ENCODE measurements around the gene CRTC3. TPM values are rescaled to one million over a fixed set of nuclear protein-coding genes. Genes with fewer than 3 reads are reported as not detected.

Gene CRTC3
- total RNA-seq, 1 donor from 2014 or later = 21.4 TPM

DNA sequence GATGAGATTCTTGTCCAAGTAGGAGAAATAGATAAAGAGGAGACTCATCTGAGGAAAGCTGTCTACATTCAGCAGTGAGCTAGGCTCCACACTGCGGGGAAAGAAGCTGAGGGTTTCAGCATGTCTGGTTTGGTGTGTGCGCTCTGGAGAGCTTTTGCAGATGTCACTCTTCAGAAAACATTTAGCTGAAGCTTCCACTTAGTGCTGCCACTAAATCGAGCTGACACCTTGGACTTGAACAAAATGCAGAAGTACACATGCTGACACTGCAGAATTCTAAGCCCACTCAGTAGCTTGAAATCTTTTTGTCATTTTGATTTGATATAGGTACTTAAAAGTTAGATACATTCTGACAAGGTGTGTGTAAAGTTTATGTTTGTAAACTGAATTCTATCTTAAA lies 32.3 kb upstream of the CRTC3 start:
- H3K9me3 Mint-ChIP-seq (ENCODE audit: unreplicated experiment) = no peaks in the 10 kb centered on the region
- H3K36me3 Mint-ChIP-seq (ENCODE audit: low read depth, unreplicated experiment) = peaks cover 19% of the 10 kb centered on the region
- H3K27ac Mint-ChIP-seq (ENCODE audit: unreplicated experiment) = no peak overlapping the region
- TF ChIP-seq, protein P1, sequence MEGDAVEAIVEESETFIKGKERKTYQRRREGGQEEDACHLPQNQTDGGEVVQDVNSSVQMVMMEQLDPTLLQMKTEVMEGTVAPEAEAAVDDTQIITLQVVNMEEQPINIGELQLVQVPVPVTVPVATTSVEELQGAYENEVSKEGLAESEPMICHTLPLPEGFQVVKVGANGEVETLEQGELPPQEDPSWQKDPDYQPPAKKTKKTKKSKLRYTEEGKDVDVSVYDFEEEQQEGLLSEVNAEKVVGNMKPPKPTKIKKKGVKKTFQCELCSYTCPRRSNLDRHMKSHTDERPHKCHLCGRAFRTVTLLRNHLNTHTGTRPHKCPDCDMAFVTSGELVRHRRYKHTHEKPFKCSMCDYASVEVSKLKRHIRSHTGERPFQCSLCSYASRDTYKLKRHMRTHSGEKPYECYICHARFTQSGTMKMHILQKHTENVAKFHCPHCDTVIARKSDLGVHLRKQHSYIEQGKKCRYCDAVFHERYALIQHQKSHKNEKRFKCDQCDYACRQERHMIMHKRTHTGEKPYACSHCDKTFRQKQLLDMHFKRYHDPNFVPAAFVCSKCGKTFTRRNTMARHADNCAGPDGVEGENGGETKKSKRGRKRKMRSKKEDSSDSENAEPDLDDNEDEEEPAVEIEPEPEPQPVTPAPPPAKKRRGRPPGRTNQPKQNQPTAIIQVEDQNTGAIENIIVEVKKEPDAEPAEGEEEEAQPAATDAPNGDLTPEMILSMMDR (IDR thresholded peaks at IDR 0.05; ENCODE audit: insufficient read depth, low read depth, low read length) = no peak
- TF ChIP-seq EZH2 (IDR thresholded peaks at IDR 0.05; ENCODE audit: insufficient read depth, low read length) = no peak
- FAIRE-seq = no peak
- no peaks in the 10 kb centered on the region for H3K27me3 ChIP-seq (ENCODE audit: insufficient read depth, low read length)
- no peak overlapping the region for H3K4me3 Mint-ChIP-seq (ENCODE audit: unreplicated experiment)
- H2AFZ ChIP-seq (ENCODE audit: low read depth, low read length) = no peak overlapping the region
- no peaks in the 10 kb centered on the region for H3K9me3 ChIP-seq (ENCODE audit: insufficient read depth, low read depth, low read length)
- no peaks in the 10 kb centered on the region for H3K4me1 ChIP-seq (ENCODE audit: insufficient read depth, low read length)
- peaks cover 73% of the 10 kb centered on the region for H3K36me3 ChIP-seq (ENCODE audit: insufficient read depth, low read length)
- H3K79me2 ChIP-seq (ENCODE audit: insufficient read depth, low read length) = no peaks in the 10 kb centered on the region
- no peaks in the 10 kb centered on the region for H3K4me1 Mint-ChIP-seq (ENCODE audit: low read depth, unreplicated experiment)
- H3K27ac ChIP-seq (ENCODE audit: low read depth, low read length) = no peak overlapping the region
- no peak overlapping the region for H3K9ac ChIP-seq (ENCODE audit: low read length)
- no peak for DNase-seq (ENCODE audit: low read depth)
- H3K4me2 ChIP-seq (ENCODE audit: low read length) = no peak overlapping the region
- H3K4me3 ChIP-seq (ENCODE audit: insufficient read depth, low read depth, low read length) = no peak overlapping the region
- no peaks in the 10 kb centered on the region for H3K27me3 Mint-ChIP-seq (ENCODE audit: low read depth, unreplicated experiment)
- H4K20me1 ChIP-seq (ENCODE audit: insufficient read depth, low read length) = peaks cover 4% of the 10 kb centered on the region

DNA sequence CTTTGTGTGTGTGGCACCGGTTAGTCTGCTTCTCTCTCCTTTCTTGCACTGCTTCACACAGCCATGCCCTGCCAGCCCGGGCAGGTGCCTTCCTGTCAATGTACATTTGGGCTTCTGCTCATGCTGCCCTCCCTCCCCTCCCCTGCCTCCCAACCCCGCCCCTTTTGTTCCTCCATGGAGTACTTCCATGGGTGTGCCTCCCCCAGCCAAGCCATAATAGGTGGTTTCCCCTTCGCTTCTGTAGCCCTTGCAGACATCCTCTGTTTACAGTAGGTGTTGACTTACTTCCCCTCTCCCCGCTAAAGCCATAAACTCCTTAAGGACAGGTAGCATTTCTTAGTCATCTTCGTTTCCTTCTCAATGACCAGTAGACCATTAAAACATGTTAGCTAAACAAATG lies 31.8 kb upstream of the CRTC3 start:
- no peaks in the 10 kb centered on the region for H3K4me1 Mint-ChIP-seq (ENCODE audit: low read depth, unreplicated experiment)
- no peak overlapping the region for H3K4me3 Mint-ChIP-seq (ENCODE audit: unreplicated experiment)
- no peaks in the 10 kb centered on the region for H3K9me3 Mint-ChIP-seq (ENCODE audit: unreplicated experiment)
- no peak for TF ChIP-seq EZH2 (IDR thresholded peaks at IDR 0.05; ENCODE audit: insufficient read depth, low read length)
- TF ChIP-seq, protein P1 (IDR thresholded peaks at IDR 0.05; ENCODE audit: insufficient read depth, low read depth, low read length) = no peak
- no peak overlapping the region for H3K9ac ChIP-seq (ENCODE audit: low read length)
- H3K27me3 Mint-ChIP-seq (ENCODE audit: low read depth, unreplicated experiment) = no peaks in the 10 kb centered on the region
- H3K36me3 Mint-ChIP-seq (ENCODE audit: low read depth, unreplicated experiment) = peaks cover 16% of the 10 kb centered on the region
- no peak overlapping the region for H3K4me2 ChIP-seq (ENCODE audit: low read length)
- H4K20me1 ChIP-seq (ENCODE audit: insufficient read depth, low read length) = peaks cover 4% of the 10 kb centered on the region
- no peak overlapping the region for H3K4me3 ChIP-seq (ENCODE audit: insufficient read depth, low read depth, low read length)
- H3K79me2 ChIP-seq (ENCODE audit: insufficient read depth, low read length) = no peaks in the 10 kb centered on the region
- no peak overlapping the region for H3K27ac ChIP-seq (ENCODE audit: low read depth, low read length)
- H3K27me3 ChIP-seq (ENCODE audit: insufficient read depth, low read length) = no peaks in the 10 kb centered on the region
- H3K27ac Mint-ChIP-seq (ENCODE audit: unreplicated experiment) = no peak overlapping the region
- H3K4me1 ChIP-seq (ENCODE audit: insufficient read depth, low read length) = no peaks in the 10 kb centered on the region
- no peak for DNase-seq (ENCODE audit: low read depth)
- no peaks in the 10 kb centered on the region for H3K9me3 ChIP-seq (ENCODE audit: insufficient read depth, low read depth, low read length)
- H3K36me3 ChIP-seq (ENCODE audit: insufficient read depth, low read length) = peaks cover 69% of the 10 kb centered on the region
- no peak for FAIRE-seq
- no peak overlapping the region for H2AFZ ChIP-seq (ENCODE audit: low read depth, low read length)

DNA sequence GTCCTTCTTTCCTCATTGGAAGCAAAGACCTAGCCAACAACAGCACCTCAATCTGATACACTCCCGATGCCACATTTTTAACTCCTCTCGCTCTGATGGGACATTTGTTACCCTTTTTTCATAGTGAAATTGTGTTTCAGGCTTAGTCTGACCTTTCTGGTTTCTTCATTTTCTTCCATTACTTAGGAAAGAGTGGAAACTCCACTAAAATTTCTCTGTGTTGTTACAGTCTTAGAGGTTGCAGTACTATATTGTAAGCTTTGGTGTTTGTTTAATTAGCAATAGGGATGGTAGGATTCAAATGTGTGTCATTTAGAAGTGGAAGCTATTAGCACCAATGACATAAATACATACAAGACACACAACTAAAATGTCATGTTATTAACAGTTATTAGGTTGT lies 29.6 kb upstream of the CRTC3 start:
- H2AFZ ChIP-seq (ENCODE audit: low read depth, low read length) = no peak overlapping the region
- H3K36me3 ChIP-seq (ENCODE audit: insufficient read depth, low read length) = peaks cover 49% of the 10 kb centered on the region
- Mint-ChIP-seq H3K4me3 (ENCODE audit: unreplicated experiment) (no peak overlapping the region), H3K27ac (ENCODE audit: unreplicated experiment) (no peak overlapping the region), H3K27me3 (ENCODE audit: low read depth, unreplicated experiment) (no peaks in the 10 kb centered on the region), H3K9me3 (ENCODE audit: unreplicated experiment) (no peaks in the 10 kb centered on the region), H3K36me3 (ENCODE audit: low read depth, unreplicated experiment) (peaks cover 17% of the 10 kb centered on the region), H3K4me1 (ENCODE audit: low read depth, unreplicated experiment) (no peaks in the 10 kb centered on the region)
- DNase-seq (ENCODE audit: low read depth) = no peak
- H3K79me2 ChIP-seq (ENCODE audit: insufficient read depth, low read length) = no peaks in the 10 kb centered on the region
- H3K27ac ChIP-seq (ENCODE audit: low read depth, low read length) = no peak overlapping the region
- TF ChIP-seq, protein P1 (IDR thresholded peaks at IDR 0.05; ENCODE audit: insufficient read depth, low read depth, low read length) = no peak
- no peak for TF ChIP-seq EZH2 (IDR thresholded peaks at IDR 0.05; ENCODE audit: insufficient read depth, low read length)
- H3K9ac ChIP-seq (ENCODE audit: low read length) = no peak overlapping the region
- H3K4me1 ChIP-seq (ENCODE audit: insufficient read depth, low read length) = no peaks in the 10 kb centered on the region
- H3K27me3 ChIP-seq (ENCODE audit: insufficient read depth, low read length) = no peaks in the 10 kb centered on the region
- no peaks in the 10 kb centered on the region for H4K20me1 ChIP-seq (ENCODE audit: insufficient read depth, low read length)
- H3K4me2 ChIP-seq (ENCODE audit: low read length) = no peak overlapping the region
- no peak overlapping the region for H3K4me3 ChIP-seq (ENCODE audit: insufficient read depth, low read depth, low read length)
- H3K9me3 ChIP-seq (ENCODE audit: insufficient read depth, low read depth, low read length) = no peaks in the 10 kb centered on the region
- no peak for FAIRE-seq
